Osteoblast (primary cell): ENCODE data around the gene CYP11A1. TPM values are rescaled to one million over a fixed set of nuclear protein-coding genes. Genes with fewer than 3 reads are reported as not detected.

ENCODE experiments used
- DNase-seq: peaks from one replicate; pipeline ENCODE4 v3.0.0; 2011; ENCODE audit warnings: low spot score, mixed read lengths; ENCODE audit not compliant: insufficient read length; ENCODE audit errors: missing footprints
- H2AFZ ChIP-seq: 2 replicates; pipeline ENCODE4 v1.6.0; 2011; ENCODE audit warnings: mild to moderate bottlenecking, low read length
- H3K27ac ChIP-seq: 2 replicates; pipeline ENCODE4 v1.5.1; 2011; ENCODE audit warnings: mild to moderate bottlenecking, low read depth, low read length, moderate library complexity
- H3K27me3 ChIP-seq: 2 replicates; pipeline ENCODE4 v1.6.0; 2012; ENCODE audit warnings: mild to moderate bottlenecking, control low read depth, inconsistent platforms, low read length, moderate library complexity; ENCODE audit not compliant: insufficient read depth
- H3K36me3 ChIP-seq: 2 replicates; pipeline ENCODE4 v1.5.1; 2011; ENCODE audit warnings: mild to moderate bottlenecking, low read length, control low read depth, moderate library complexity; ENCODE audit not compliant: insufficient read depth
- H3K4me1 ChIP-seq: 2 replicates; pipeline ENCODE4 v1.5.1; 2011; ENCODE audit warnings: mild to moderate bottlenecking, low read length, control low read depth, moderate library complexity; ENCODE audit not compliant: insufficient read depth
- H3K4me2 ChIP-seq: 2 replicates; pipeline ENCODE4 v1.6.0; 2011; ENCODE audit warnings: mild to moderate bottlenecking, low read length; ENCODE audit not compliant: insufficient read depth
- H3K4me3 ChIP-seq: fragments of 200-600 bp; sonication (generic); 3 replicates; pipeline ENCODE4 v1.5.1; 2012; ENCODE audit warnings: mild to moderate bottlenecking, low read length, inconsistent platforms; ENCODE audit not compliant: insufficient read depth
- H3K79me2 ChIP-seq: 2 replicates; pipeline ENCODE4 v1.6.0; 2012; ENCODE audit warnings: mild to moderate bottlenecking, low read length, control low read depth, inconsistent platforms; ENCODE audit not compliant: insufficient read depth
- H3K9me3 ChIP-seq: 2 replicates; pipeline ENCODE4 v1.5.1; 2011; ENCODE audit warnings: low read depth, low read length, control low read depth
- H4K20me1 ChIP-seq: 2 replicates; pipeline ENCODE4 v1.6.0; 2012; ENCODE audit warnings: mild to moderate bottlenecking, low read length, control low read depth; ENCODE audit not compliant: insufficient read depth
- total RNA-seq: library from RNA; depleted of rRNA; stranded (reverse); fragments of >200 nt; gene quantifications from 2 replicates; pipeline ENCODE4 v1.2.3, GENCODE V29; 2012
- TF ChIP-seq, protein P1 (sequence below): IDR thresholded peaks from 2 replicates; pipeline ENCODE4 v1.5.1; 2011; ENCODE audit warnings: mild to moderate bottlenecking, low read depth, low read length, moderate library complexity; ENCODE audit errors: extremely low read depth

CYP11A1 gene
- total RNA-seq, 1 donor: 1.4 TPM

DNA sequence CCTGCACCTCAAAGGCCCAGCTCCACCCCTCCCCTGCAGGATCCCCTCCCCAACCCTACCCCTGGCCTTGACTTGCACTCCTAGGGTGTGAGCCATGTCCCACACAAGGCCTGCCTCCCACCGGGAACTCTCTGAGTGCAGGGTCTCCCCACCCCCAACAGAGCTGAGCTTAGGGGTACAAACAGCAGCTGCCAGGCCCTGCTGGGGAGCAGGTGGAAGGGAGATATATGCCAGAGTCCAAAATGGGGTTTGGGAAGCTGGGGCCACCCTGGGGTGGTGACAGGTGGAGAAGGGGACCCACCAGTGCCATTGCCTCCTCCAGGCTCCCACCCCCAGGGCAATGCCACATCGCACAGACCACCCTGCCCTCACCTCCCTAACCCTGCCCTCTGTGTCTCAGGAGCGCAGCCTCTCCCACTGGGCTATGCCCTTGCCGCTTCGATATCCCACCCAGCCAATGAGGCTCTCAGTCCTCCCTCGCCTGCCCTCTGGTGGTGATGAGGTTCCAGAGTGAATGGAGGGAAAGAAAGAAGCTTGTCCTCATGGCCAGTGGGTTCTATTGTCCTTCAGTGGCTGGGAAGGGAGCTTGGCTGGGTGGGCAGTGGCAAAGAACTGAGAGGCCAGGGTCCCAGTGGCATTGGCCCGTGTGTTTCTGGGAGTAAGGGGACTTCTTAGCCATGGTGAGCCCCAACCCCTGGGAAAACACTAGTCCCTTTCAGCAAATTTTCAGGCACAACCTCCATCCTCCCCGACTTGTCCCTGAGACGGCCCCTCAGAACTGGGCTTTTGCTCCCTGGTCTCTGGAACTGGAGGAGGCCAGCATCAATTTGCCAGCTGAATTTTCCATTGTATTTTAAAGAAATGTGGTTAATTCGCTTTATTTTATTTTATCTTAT, 46.8 kb downstream of the CYP11A1 start:
- Histone ChIP-seq H3K4me2 (no peak overlapping the region), H3K27ac (no peak overlapping the region), H3K4me3 (no peak overlapping the region), H3K36me3 (no peaks in the 10 kb centered on the region), H3K9me3 (no peaks in the 10 kb centered on the region), H3K79me2 (no peaks in the 10 kb centered on the region), H2AFZ (peak overlapping the region; percentile 41), H3K4me1 (peaks cover 26% of the 10 kb centered on the region), H3K27me3 (peaks cover 3% of the 10 kb centered on the region), H4K20me1 (no peaks in the 10 kb centered on the region)
- peak; percentile 93 for DNase-seq
- TF ChIP-seq, protein P1, sequence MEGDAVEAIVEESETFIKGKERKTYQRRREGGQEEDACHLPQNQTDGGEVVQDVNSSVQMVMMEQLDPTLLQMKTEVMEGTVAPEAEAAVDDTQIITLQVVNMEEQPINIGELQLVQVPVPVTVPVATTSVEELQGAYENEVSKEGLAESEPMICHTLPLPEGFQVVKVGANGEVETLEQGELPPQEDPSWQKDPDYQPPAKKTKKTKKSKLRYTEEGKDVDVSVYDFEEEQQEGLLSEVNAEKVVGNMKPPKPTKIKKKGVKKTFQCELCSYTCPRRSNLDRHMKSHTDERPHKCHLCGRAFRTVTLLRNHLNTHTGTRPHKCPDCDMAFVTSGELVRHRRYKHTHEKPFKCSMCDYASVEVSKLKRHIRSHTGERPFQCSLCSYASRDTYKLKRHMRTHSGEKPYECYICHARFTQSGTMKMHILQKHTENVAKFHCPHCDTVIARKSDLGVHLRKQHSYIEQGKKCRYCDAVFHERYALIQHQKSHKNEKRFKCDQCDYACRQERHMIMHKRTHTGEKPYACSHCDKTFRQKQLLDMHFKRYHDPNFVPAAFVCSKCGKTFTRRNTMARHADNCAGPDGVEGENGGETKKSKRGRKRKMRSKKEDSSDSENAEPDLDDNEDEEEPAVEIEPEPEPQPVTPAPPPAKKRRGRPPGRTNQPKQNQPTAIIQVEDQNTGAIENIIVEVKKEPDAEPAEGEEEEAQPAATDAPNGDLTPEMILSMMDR: peak; percentile 85

DNA sequence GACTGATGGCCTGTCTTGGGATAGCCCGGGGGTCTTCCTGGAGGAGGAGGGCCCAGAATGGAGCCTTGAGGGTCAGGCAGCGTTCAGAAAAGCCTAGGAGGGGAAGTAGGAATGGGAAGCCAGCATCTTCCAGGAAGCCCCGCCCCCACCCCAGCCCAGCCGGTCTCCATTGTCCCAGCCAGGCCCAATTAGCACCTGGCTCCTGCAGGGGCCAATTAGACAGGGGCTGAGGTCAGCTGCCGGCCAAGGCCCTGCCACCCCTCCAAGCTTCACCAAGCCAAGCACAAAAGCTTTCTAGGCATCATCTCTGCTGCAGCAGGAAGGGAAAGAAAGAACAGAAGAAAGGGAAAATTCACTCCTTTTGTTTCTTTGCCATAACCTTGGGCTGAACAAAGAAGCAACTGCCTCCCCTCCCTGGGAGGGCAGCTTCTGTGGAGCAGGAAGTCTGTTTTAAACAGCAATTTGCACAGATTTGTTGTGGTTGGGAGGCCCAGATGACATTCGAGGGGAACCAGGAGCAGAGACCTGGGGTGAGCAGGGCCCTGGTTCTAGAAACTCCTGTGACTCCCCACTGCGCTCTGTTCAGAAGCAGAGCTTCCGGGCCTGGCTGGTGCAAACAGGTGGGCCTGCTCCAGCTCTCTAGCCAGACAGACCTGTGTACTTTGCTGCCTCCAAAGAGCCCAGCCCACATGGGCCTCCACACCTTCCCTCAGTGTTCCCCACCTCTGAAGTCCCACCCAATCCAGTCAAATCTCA, 47.7 kb downstream of the CYP11A1 start:
- Histone ChIP-seq H3K9me3 (no peaks in the 10 kb centered on the region), H3K4me1 (peaks cover 28% of the 10 kb centered on the region), H3K27me3 (no peaks in the 10 kb centered on the region), H3K4me3 (no peak overlapping the region), H2AFZ (no peak overlapping the region), H3K27ac (no peak overlapping the region), H3K36me3 (no peaks in the 10 kb centered on the region), H3K4me2 (no peak overlapping the region), H4K20me1 (no peaks in the 10 kb centered on the region), H3K79me2 (no peaks in the 10 kb centered on the region)
- TF ChIP-seq, protein P1: no peak
- DNase-seq: peak; percentile 25

DNA sequence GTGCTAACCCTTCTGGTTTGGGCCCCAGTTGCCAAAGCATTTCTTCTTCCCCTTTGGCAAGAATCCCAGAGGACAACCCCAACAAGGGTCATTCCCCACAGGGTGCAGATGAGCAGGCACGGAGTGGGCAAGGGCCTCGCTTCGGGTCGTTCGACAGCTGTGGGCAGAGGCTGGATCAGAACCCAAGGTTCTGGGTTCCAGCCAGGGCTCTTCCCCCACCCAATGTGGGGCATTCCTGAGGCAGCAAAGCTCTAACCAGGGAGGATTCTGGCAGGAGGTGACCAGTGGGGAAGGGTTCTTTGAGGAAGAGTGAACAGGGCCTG, 48.3 kb downstream of the CYP11A1 start:
- Histone ChIP-seq H3K79me2 (no peaks in the 10 kb centered on the region), H3K4me1 (peaks cover 28% of the 10 kb centered on the region), H3K4me2 (no peak overlapping the region), H2AFZ (no peak overlapping the region), H3K36me3 (no peaks in the 10 kb centered on the region), H4K20me1 (no peaks in the 10 kb centered on the region), H3K27me3 (no peaks in the 10 kb centered on the region), H3K4me3 (no peak overlapping the region), H3K9me3 (no peaks in the 10 kb centered on the region), H3K27ac (no peak overlapping the region)
- TF ChIP-seq, protein P1: no peak
- peak; percentile 10 for DNase-seq
